Uterus (tissue), 4 donors: Measurements from ENCODE around the gene RBM6. TPM values are rescaled to one million over a fixed set of nuclear protein-coding genes. Genes with fewer than 3 reads are reported as not detected.
"Not testable (repeated sequence)": the region's sequence is repeated elsewhere in the genome, so short reads cannot be mapped to it uniquely, and the experiment has no call there.

ENCODE experiments used
- DNase-seq, 2 donors: peaks; one replicate each; pipeline ENCODE4 v3.0.0-alpha.2; 2019 to 2020
- H3K27ac ChIP-seq, 2 donors: fragments of 200-600 bp; sonication (generic); 1 replicate in 1 of 2; 2 replicates in 1 of 2; pipeline ENCODE4 v1.5.1; 2016 to 2018
- H3K27me3 ChIP-seq, 2 donors: fragments of 200-600 bp; sonication (generic); one replicate each; pipeline ENCODE4 v1.5.1; 2018 to 2019; ENCODE audit warnings: control low read depth in 1 of 2
- H3K36me3 ChIP-seq, 2 donors: fragments of 200-600 bp; sonication (generic); one replicate each; pipeline ENCODE4 v1.5.1; 2019; ENCODE audit warnings: control low read depth in 1 of 2
- H3K4me1 ChIP-seq, 2 donors: fragments of 200-600 bp; sonication (generic); one replicate each; pipeline ENCODE4 v1.5.1; 2018 to 2019; ENCODE audit warnings: control low read depth in 1 of 2
- H3K4me3 ChIP-seq, 2 donors: fragments of 200-600 bp; sonication (generic); 1 replicate in 1 of 2; 2 replicates in 1 of 2; pipeline ENCODE4 v1.5.1; 2018 to 2019; ENCODE audit warnings: mild to moderate bottlenecking in 1 of 2
- H3K9me3 ChIP-seq, 2 donors: fragments of 200-600 bp; sonication (generic); one replicate each; pipeline ENCODE4 v1.5.1; 2019; ENCODE audit warnings: control low read depth in 1 of 2
- POLR2A ChIP-seq, 2 donors: fragments of 450-650 bp; IDR thresholded peaks; one replicate each; pipeline ENCODE4 v1.6.1; 2016; ENCODE audit warnings: antibody characterized with exemption in 2 of 2, mild to moderate bottlenecking in 1 of 2, moderate library complexity in 1 of 2
- intact Hi-C: fragments of 100-400 bp; cut with DNase I; formaldehyde crosslinking; loops from one replicate; pipeline ENCODE4 v1.15.1; 2023; ENCODE audit warnings: low total_unique reads
- total RNA-seq, 4 donors: library from RNA; depleted of rRNA in 3 of 4; stranded (reverse); fragments of >200 nt in 3 of 4; gene quantifications; one replicate each; pipeline versions ENCODE4 v1.1.0 to v1.2.4, GENCODE V29; 2014 to 2023
- TF ChIP-seq, protein P1 (sequence below), 4 experiments: fragments of 200-600 bp in 2 of 4; fragments of 450-650 bp in 2 of 4; sonication (generic) in 2 of 4; IDR thresholded peaks; one replicate each; pipeline ENCODE4 v1.5.1; 2016 to 2019; ENCODE audit warnings: antibody characterized with exemption in 4 of 4, mild to moderate bottlenecking in 2 of 4, moderate library complexity in 1 of 4
- donor health status: DM: yes; HTN: yes; CAD: no.

The RBM6 gene
- total RNA-seq, 4 donors from 2014 or later: 63.2 to 143 (median 116) TPM

- TF ChIP-seq POLR2A (IDR thresholded peaks at IDR 0.05): no peak
- TF ChIP-seq, protein P1, sequence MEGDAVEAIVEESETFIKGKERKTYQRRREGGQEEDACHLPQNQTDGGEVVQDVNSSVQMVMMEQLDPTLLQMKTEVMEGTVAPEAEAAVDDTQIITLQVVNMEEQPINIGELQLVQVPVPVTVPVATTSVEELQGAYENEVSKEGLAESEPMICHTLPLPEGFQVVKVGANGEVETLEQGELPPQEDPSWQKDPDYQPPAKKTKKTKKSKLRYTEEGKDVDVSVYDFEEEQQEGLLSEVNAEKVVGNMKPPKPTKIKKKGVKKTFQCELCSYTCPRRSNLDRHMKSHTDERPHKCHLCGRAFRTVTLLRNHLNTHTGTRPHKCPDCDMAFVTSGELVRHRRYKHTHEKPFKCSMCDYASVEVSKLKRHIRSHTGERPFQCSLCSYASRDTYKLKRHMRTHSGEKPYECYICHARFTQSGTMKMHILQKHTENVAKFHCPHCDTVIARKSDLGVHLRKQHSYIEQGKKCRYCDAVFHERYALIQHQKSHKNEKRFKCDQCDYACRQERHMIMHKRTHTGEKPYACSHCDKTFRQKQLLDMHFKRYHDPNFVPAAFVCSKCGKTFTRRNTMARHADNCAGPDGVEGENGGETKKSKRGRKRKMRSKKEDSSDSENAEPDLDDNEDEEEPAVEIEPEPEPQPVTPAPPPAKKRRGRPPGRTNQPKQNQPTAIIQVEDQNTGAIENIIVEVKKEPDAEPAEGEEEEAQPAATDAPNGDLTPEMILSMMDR (IDR thresholded peaks at IDR 0.05): no peak
- no peaks in the 10 kb centered on the region for H3K27me3 ChIP-seq
- no peaks in the 10 kb centered on the region for H3K4me1 ChIP-seq
- no peaks in the 10 kb centered on the region for H3K9me3 ChIP-seq
- H3K4me3 ChIP-seq: no peak overlapping the region
- no peaks in the 10 kb centered on the region for H3K36me3 ChIP-seq
- H3K27ac ChIP-seq: no peak overlapping the region
- no peak for DNase-seq
- intact Hi-C loops: no loop called here
Measured at GRCh38 chr3:50068134-50068533, 128.2 kb downstream of the RBM6 start.

DNA sequence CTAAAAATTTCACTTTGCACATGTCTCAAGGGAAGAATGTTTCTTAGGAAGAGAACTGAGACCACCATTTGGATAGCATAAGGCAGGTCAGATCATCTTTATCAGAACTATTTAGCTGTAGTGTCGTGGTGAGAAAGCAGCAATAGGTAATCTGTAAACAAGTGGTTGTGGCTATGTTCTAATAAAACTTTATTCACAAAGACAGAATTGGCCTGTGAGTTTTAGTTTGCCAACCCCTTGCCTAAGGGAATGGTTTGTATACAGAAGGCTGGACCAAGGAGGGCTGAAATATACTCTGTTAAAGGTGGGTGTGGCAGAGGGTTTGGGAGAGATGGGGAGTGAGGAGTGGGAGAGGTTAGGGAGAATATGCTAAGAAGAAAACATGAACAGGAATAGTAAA, 138.1 kb downstream of the RBM6 start:
- no peaks in the 10 kb centered on the region for H3K9me3 ChIP-seq
- TF ChIP-seq, protein P1 (IDR thresholded peaks at IDR 0.05): no peak
- TF ChIP-seq POLR2A (IDR thresholded peaks at IDR 0.05): no peak
- no peak overlapping the region for H3K27ac ChIP-seq
- no peak overlapping the region for H3K4me3 ChIP-seq
- no peaks in the 10 kb centered on the region for H3K27me3 ChIP-seq
- no peaks in the 10 kb centered on the region for H3K36me3 ChIP-seq
- intact Hi-C loops: no loop called here
- no peak for DNase-seq
- no peaks in the 10 kb centered on the region for H3K4me1 ChIP-seq

DNA sequence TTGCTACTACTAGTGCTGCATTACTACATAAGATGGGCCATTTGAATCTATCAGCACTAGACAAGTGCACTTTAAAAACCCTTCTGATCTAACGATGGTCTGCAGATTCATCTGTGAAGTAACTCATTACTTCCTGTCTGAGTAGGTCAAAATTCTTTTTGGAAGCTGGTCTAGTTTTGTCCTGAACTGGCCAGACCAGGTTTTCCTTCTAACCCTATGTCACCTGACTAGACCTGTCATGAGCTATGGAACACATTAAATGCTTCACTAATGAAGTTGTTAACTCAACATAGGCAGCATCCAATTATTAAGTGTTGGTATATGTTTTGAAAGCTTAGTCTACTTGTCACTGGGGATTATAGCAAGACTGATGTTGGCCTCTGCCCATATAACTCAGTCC, 138.7 kb downstream of the RBM6 start:
- Histone ChIP-seq H3K27ac (no peak overlapping the region), H3K27me3 (no peaks in the 10 kb centered on the region), H3K9me3 (no peaks in the 10 kb centered on the region), H3K4me3 (no peak overlapping the region), H3K4me1 (no peaks in the 10 kb centered on the region), H3K36me3 (no peaks in the 10 kb centered on the region)
- intact Hi-C loops: no loop called here
- DNase-seq: no peak
- TF ChIP-seq, protein P1 (IDR thresholded peaks at IDR 0.05): no peak
- TF ChIP-seq POLR2A (IDR thresholded peaks at IDR 0.05): no peak

GRCh38 chr3:50084951-50085350, 145.0 kb downstream of the RBM6 start:
- H3K4me1 ChIP-seq, DNase-seq, H3K9me3 ChIP-seq, H3K36me3 ChIP-seq, H3K27me3 ChIP-seq, intact Hi-C loops, H3K27ac ChIP-seq, H3K4me3 ChIP-seq: not testable (repeated sequence)

DNA sequence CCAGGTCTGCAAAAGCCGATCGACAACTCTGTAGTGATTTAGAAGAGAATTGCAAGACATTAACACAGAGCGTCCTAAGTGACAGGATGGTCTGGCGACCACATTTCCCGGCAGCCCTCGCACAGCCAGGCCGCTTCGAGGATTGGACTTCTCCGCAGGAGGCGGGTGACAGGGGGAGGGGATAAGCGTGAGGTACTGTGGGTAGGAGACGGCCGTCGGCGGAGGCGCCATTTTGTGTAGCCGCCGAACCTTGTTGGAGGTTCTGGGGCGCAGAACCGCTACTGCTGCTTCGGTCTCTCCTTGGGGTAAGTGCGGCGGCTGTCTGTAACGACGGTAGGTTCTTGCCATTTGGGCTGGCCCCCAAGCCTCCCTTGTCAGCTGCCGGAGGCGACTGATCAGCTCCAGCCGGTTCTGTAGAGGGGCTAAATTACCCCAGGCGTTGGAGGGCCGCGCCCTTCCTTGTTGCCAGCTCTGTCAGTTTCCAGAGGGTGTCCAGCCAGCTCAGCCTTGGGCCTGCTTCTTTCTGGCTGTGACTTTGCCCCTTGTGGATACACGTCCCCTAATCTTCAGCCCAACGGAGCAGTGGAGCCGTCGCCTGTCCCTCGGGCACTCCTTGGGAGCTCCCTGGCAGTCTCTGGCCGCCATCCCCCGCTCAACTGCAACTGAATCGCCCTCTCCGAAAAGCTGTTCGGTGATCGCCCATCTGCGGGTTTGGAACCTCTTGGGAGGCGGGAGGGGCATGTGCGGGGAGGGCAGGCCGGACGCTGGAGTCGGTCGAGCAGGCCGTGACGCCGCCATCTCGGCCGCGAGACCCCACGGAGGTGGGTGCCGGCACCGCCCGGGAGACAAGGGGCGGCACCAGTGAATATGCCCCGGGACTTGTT, 149.0 kb downstream of the RBM6 start, which contains the start of gene RBM5:
RBM5 (plus strand) TSS at position 195 of the 884 bp plus-strand sequence. CDS start 1,516 bp downstream, outside the sequence.
- Histone ChIP-seq H3K27ac (peak within 1 kb of the TSS; percentile 94 to 98), H3K9me3 (no peaks in the 10 kb centered on the region), H3K4me3 (peak within 1 kb of the TSS; percentile 90 to 97), H3K36me3 (no peaks in the 10 kb centered on the region), H3K27me3 (no peaks in the 10 kb centered on the region), H3K4me1 (peaks cover 6 to 14% of the 10 kb centered on the region in 2 donors)
- intact Hi-C loops: no loop called here
- TF ChIP-seq POLR2A (IDR thresholded peaks at IDR 0.05): peak; percentile 65 to 68
- TF ChIP-seq, protein P1 (IDR thresholded peaks at IDR 0.05): no peak
- DNase-seq: peak; percentile 90
